HG03280 (cell line): ENCODE results near the gene HMCES.

Experiments used
- ATAC-seq: cut with Tn5 transposase; IDR thresholded peaks from one replicate; pipeline ENCODE4 v1.9.1; 2021; ENCODE audit warnings: mild to moderate bottlenecking, moderate library complexity; ENCODE audit not compliant: unreplicated experiment

The HMCES gene

GRCh38 chr3:129278439-129278965 is at the start of gene HMCES:
Gene HMCES, plus strand, starts transcription at chr3:129278870. Its CDS starts 863 bp downstream, at chr3:129279733.
- ATAC-seq = peak; percentile 50

GRCh38 chr3:129228891-129229585 is 49.6 kb upstream of the HMCES start:
- ATAC-seq = no peak

GRCh38 chr3:129230311-129231019 is 48.2 kb upstream of the HMCES start:
- ATAC-seq = no peak

- no peak for ATAC-seq
Measured at GRCh38 chr3:129231331-129232119, 47.1 kb upstream of the HMCES start.

GRCh38 chr3:129233538-129233937 is 45.1 kb upstream of the HMCES start:
- ATAC-seq = peak; percentile 84

GRCh38 chr3:129234441-129234840 is 44.2 kb upstream of the HMCES start:
- ATAC-seq = no peak

GRCh38 chr3:129235344-129235917 is 43.2 kb upstream of the HMCES start:
- ATAC-seq = no peak

GRCh38 chr3:129238945-129239705 is 39.5 kb upstream of the HMCES start:
- ATAC-seq = no peak

GRCh38 chr3:129239991-129240390 is 38.7 kb upstream of the HMCES start:
- ATAC-seq = no peak

GRCh38 chr3:129240436-129240835 is 38.2 kb upstream of the HMCES start:
- ATAC-seq = no peak

- ATAC-seq = no peak
Measured at GRCh38 chr3:129245141-129245540, 33.5 kb upstream of the HMCES start.

- ATAC-seq = peak; percentile 45
Measured at GRCh38 chr3:129245641-129246306, 32.9 kb upstream of the HMCES start.

- ATAC-seq = no peak
Measured at GRCh38 chr3:129246636-129247035, 32.0 kb upstream of the HMCES start.

- ATAC-seq = no peak
Measured at GRCh38 chr3:129248286-129248979, 30.2 kb upstream of the HMCES start.

GRCh38 chr3:129249284-129250065 is 29.2 kb upstream of the HMCES start, which contains the start of gene COPG1:
Gene COPG1, plus strand, starts transcription at chr3:129249606. Its CDS starts 104 bp downstream, at chr3:129249710.
- ATAC-seq = peak; percentile 82

- no peak for ATAC-seq
Measured at GRCh38 chr3:129252748-129253147, 25.9 kb upstream of the HMCES start.

- no peak for ATAC-seq
Measured at GRCh38 chr3:129254536-129255230, 24.0 kb upstream of the HMCES start.

GRCh38 chr3:129256270-129256669 is 22.4 kb upstream of the HMCES start:
- no peak for ATAC-seq
